ENCODE data around the gene CD28. TPM values are rescaled to one million over a fixed set of nuclear protein-coding genes. Genes with fewer than 3 reads are reported as not detected.

CD28 gene

Small RNA genes lying within 50 kb of the gene (small RNA-seq; reads per million reads assigned to genes)
- gene AC125238.1 (not detected), gene RNU6-474P (not detected)

All from skeletal muscle satellite cell (primary cell).